Ascending aorta (tissue), 2 donors: ENCODE measurements around the gene SAP30L. TPM values are rescaled to one million over a fixed set of nuclear protein-coding genes. Genes with fewer than 3 reads are reported as not detected.

Source experiments
- DNase-seq, 2 donors: peaks; one replicate each; pipeline ENCODE4 v3.0.0-alpha.2; 2019; ENCODE audit warnings: low spot score in 2 of 2
- H3K27ac ChIP-seq, 2 donors: fragments of 200-600 bp; sonication (generic); one replicate each; pipeline ENCODE4 v1.5.1; 2016 to 2017; ENCODE audit warnings: mild to moderate bottlenecking in 1 of 2
- H3K27me3 ChIP-seq: fragments of 200-600 bp; sonication (generic); one replicate; pipeline ENCODE4 v1.5.1; 2017
- H3K36me3 ChIP-seq, 2 donors: fragments of 200-600 bp; sonication (generic); one replicate each; pipeline ENCODE4 v1.5.1; 2016
- H3K4me1 ChIP-seq, 2 donors: fragments of 200-600 bp; sonication (generic); one replicate each; pipeline ENCODE4 v1.5.1; 2016 to 2017; ENCODE audit warnings: mild to moderate bottlenecking in 1 of 2
- H3K4me3 ChIP-seq, 2 donors: fragments of 200-600 bp; sonication (generic); one replicate each; pipeline ENCODE4 v1.5.1; 2016 to 2017; ENCODE audit warnings: mild to moderate bottlenecking in 1 of 2
- H3K9me3 ChIP-seq, 2 donors: fragments of 200-600 bp; sonication (generic); one replicate each; pipeline ENCODE4 v1.5.1; 2016
- CTCF ChIP-seq, 3 experiments: fragments of 200-600 bp in 2 of 3; fragments of 450-650 bp in 1 of 3; sonication (generic) in 2 of 3; IDR thresholded peaks; one replicate each; pipeline ENCODE4 v1.5.1; 2016 to 2019; ENCODE audit warnings: antibody characterized with exemption in 3 of 3, mild to moderate bottlenecking in 1 of 3, moderate library complexity in 1 of 3
- intact Hi-C: fragments of 100-400 bp; cut with DNase I; formaldehyde crosslinking; loops from one replicate; pipeline ENCODE4 v1.15.1; 2023
- total RNA-seq: library from RNA; depleted of rRNA; stranded (reverse); fragments of >200 nt; gene quantifications from one replicate; pipeline ENCODE4 v1.1.0, GENCODE V29; 2016

SAP30L gene
- total RNA-seq, 1 donor from 2014 or later: 36.5 TPM

DNA sequence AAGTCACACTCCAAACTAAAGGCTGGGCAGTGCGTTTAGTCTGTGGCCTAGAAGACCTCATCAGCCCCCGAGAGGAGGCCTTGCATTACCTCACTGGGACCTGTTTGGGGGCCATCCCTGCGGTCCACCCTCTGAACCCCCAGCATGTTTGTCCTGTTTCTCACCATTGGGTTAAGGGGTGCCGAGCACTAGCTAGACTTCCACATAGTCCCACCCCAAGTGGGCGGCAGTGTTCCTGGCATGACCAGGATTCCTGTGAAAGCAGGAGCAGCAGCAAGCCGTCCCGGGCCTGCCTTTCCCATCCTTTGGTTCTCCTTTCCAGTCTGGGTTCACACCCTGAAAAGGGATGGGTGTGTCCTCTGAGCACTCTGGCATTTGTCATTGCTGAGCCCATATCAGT, 26.6 kb upstream of the SAP30L start:
- Histone ChIP-seq H3K4me3 (no peak overlapping the region), H3K27me3 (no peaks in the 10 kb centered on the region), H3K4me1 (no peaks in the 10 kb centered on the region), H3K9me3 (no peaks in the 10 kb centered on the region), H3K36me3 (peaks cover 6 to 36% of the 10 kb centered on the region in 2 donors), H3K27ac (no peak overlapping the region)
- intact Hi-C loops: no loop called here
- no peak for TF ChIP-seq CTCF (IDR thresholded peaks at IDR 0.05)
- no peak for DNase-seq

GRCh38 chr5:154421868-154422267, 23.9 kb upstream of the SAP30L start:
- no peak for DNase-seq
- no peaks in the 10 kb centered on the region for H3K27me3 ChIP-seq
- no peak overlapping the region for H3K27ac ChIP-seq
- no peak overlapping the region for H3K4me3 ChIP-seq
- peaks cover 4 to 24% of the 10 kb centered on the region in 2 donors for H3K36me3 ChIP-seq
- H3K4me1 ChIP-seq: no peaks in the 10 kb centered on the region
- intact Hi-C loops: no loop called here
- H3K9me3 ChIP-seq: no peaks in the 10 kb centered on the region
- no peak for TF ChIP-seq CTCF (IDR thresholded peaks at IDR 0.05)

DNA sequence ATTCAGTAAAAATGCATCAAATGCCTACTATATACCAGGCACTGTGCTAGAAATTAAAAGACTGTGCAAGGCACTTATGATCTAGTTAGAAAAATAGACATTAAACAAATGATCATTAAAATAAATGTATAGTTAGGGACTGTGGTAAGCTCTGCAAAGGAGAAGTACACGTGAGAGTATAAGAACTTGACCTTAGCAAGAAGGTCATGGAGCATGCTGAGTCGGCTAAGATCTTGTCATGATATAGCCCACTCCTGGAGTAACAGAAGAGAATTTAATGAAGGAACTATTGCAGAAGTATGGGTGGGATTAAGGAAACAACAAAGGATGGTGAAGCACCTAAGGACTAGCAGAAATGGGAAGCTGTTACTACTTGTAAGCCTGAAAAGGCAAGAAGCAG, 23.5 kb upstream of the SAP30L start:
- intact Hi-C loops: no loop called here
- H3K27ac ChIP-seq: no peak overlapping the region
- no peak for TF ChIP-seq CTCF (IDR thresholded peaks at IDR 0.05)

DNA sequence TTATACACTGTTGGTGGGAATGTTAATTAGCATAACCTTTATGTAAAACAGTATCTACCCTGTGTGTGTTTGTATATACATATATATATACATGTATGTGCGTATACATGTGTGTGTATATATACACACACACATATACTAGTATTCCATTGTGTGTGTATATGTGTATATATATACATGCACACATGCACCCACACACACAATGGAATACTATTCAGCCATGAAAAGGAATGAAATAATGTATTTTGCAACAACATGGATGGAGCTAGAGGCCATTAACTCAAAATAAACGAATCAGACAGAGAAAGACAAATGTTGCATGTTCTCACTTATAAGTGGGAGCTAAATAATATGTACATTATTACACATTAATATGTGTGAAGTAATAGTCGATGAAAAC, 17.6 kb upstream of the SAP30L start:
- Histone ChIP-seq H3K27ac (no peak overlapping the region), H3K27me3 (no peaks in the 10 kb centered on the region), H3K36me3 (no peaks in the 10 kb centered on the region), H3K4me1 (no peaks in the 10 kb centered on the region), H3K4me3 (no peak overlapping the region), H3K9me3 (no peaks in the 10 kb centered on the region)
- no peak for DNase-seq
- intact Hi-C loops: no loop called here
- TF ChIP-seq CTCF (IDR thresholded peaks at IDR 0.05): no peak

More for the DNA sequence above, 23.5 kb upstream of the SAP30L start:
- H3K36me3 ChIP-seq: peaks cover 0 to 19% of the 10 kb centered on the region in 2 donors
- DNase-seq: no peak
- no peak overlapping the region for H3K4me3 ChIP-seq
- H3K4me1 ChIP-seq: no peaks in the 10 kb centered on the region
- H3K9me3 ChIP-seq: no peaks in the 10 kb centered on the region
- no peaks in the 10 kb centered on the region for H3K27me3 ChIP-seq

DNA sequence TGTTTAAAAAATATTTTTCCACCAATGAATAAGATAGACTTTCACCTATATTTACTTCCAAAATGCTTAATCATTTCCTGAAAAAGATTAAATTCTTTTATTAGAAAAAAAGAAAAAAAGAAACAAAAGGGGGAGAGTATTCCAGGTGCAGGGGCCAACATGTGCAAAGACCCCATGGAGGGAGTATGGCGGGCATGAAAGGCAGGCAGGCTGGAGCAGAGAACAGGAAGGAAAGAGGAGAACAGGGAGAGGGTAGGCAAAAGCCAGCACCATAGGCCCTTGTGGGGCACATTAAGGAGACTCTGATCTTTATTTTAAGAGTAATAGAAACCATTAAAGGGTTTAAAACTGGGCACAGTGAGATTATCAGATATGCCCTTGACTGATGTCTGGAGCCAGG, 16.5 kb upstream of the SAP30L start:
- Histone ChIP-seq H3K4me3 (no peak overlapping the region), H3K27ac (no peak overlapping the region), H3K36me3 (no peaks in the 10 kb centered on the region), H3K27me3 (no peaks in the 10 kb centered on the region), H3K4me1 (no peaks in the 10 kb centered on the region), H3K9me3 (no peaks in the 10 kb centered on the region)
- TF ChIP-seq CTCF (IDR thresholded peaks at IDR 0.05): no peak
- intact Hi-C loops: no loop called here
- DNase-seq: no peak

DNA sequence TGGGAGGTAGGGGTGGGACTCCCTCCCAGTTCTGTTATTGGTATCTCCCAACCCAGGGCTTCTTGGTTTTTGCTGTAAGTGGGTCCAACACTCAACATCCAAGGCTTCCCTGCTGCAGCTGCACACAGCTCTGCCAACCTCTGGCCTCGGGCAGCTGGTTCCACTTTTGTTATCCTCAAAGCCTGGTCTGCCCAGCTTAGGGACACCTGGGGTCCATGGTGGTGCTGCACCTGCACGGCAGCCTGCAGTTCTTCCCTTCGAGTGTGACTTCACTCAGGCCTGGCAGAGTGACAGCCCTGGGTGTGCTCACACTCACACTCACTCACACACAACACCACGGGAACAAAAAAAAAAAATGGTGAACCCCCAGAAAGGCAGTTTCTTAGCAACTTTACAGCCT, 15.3 kb upstream of the SAP30L start:
- no peak overlapping the region for H3K27ac ChIP-seq
- no peak for DNase-seq
- H3K36me3 ChIP-seq: no peaks in the 10 kb centered on the region
- H3K4me1 ChIP-seq: no peaks in the 10 kb centered on the region
- H3K9me3 ChIP-seq: no peaks in the 10 kb centered on the region
- no peak for TF ChIP-seq CTCF (IDR thresholded peaks at IDR 0.05)
- no peaks in the 10 kb centered on the region for H3K27me3 ChIP-seq
- H3K4me3 ChIP-seq: no peak overlapping the region
- intact Hi-C loops: no loop called here
